GM10248 (cell line): Measurements from ENCODE around the gene CYLC1.
A peak's percentile ranks its signal among the peaks of the same experiment; 100 is the strongest.

ENCODE experiments used
- CTCF ChIA-PET: fragments of 300-600 bp; sonication (Branson Sonifier 250); formaldehyde crosslinking; extraction: SDS; loops from one replicate; lab custom pipeline; 2021; ENCODE audit warnings: antibody characterized with exemption; lab: Yijun Ruan, JAX
- POLR2A ChIA-PET: fragments of 350-650 bp; sonication (Branson Sonifier 250); formaldehyde crosslinking; extraction: SDS; loops from one replicate; lab custom pipeline; 2020; ENCODE audit warnings: antibody characterized with exemption; lab: Yijun Ruan, JAX
- DNase-seq: peaks from one replicate; pipeline ENCODE4 v3.0.0; 2012; ENCODE audit errors: extremely low spot score
- CTCF ChIP-seq: IDR thresholded peaks from 2 replicates; pipeline ENCODE4 v1.5.1; 2012; ENCODE audit warnings: mild to moderate bottlenecking, low read depth; ENCODE audit errors: extremely low read depth, missing control alignments, control extremely low read depth

Gene CYLC1

GRCh38 chrX:83860846-83861245, at the start of gene CYLC1:
CYLC1 (plus strand) TSS chrX:83861146; CDS start chrX:83861183, 37 bp downstream.
- DNase-seq = no peak
- POLR2A ChIA-PET = no interaction called here
- TF ChIP-seq CTCF = no peak
- CTCF ChIA-PET = no interaction called here

DNA sequence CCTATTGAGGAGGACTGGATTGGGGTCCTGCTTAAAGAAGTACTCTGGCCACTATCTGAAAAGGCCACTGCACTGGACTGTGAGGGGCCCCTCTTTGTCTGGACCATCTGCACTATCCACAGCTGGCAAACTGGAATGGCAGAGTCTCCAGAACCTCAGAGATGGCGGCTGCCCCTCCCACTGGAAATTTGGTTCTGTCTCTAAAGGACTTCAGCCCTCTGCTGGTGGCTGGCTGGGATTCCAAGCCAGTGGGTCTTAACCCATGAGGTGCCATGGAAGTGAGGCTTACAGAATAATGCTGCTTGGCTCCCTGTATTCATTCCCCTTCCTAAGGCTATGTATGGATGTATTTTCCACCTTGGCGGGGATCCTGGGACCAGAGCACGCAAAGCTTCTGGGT, 41.6 kb upstream of the CYLC1 start:
- no peak for DNase-seq
- ChIA-PET CTCF (no interaction called here), POLR2A (no interaction called here)
- TF ChIP-seq CTCF = no peak

DNA sequence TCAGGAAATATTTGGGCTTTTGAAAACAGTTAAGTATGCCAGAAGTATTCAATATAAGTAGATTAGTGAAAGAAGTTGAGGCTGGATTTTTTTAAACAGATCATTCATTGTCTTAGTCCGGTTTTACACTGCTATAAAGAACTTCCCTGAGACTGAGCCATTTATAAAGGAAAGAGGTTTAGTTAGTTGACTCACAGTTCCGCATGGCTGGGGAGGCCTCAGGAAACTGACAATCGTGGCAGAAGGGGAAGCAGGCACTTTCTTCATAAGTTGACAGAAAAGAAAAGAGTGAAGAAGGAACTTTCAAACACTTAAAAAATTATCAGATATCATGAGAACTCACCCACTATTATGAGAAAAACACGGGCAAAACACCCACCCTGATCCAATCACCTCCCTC, 31.1 kb upstream of the CYLC1 start:
- POLR2A ChIA-PET = no interaction called here

DNA sequence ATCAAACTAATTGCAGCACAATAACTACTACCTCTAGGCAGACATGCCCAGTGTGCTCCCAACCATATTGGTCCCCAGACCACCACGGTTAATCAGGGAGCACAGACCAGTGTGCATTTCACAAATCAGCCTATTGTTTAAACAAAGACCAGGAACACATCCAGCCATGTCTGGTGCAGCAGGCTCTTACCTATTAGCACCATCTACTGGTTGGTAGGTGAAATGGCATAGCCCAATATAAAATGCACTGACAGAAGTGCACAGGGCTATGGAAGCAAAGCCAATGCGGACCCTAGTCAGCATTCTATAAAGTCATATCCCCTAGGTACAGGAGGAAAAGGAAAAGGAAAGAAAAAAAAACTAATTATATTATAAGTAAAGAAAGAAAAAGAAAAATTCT, 15.5 kb upstream of the CYLC1 start:
- CTCF ChIA-PET = interaction anchor here (1.8 kb wide), 1 partner anchor 9 kb away, joined by 9 read pairs; no protein-coding TSS in a partner anchor
- TF ChIP-seq CTCF = peak; percentile 66
- POLR2A ChIA-PET = no interaction called here
- peak; percentile 24 for DNase-seq

More for the DNA sequence above, 31.1 kb upstream of the CYLC1 start:
- CTCF ChIA-PET = no interaction called here
- no peak for DNase-seq
- no peak for TF ChIP-seq CTCF

- POLR2A ChIA-PET = no interaction called here
- DNase-seq = no peak
- TF ChIP-seq CTCF = no peak
- CTCF ChIA-PET = no interaction called here
Measured at GRCh38 chrX:83847339-83847738, 13.6 kb upstream of the CYLC1 start.

DNA sequence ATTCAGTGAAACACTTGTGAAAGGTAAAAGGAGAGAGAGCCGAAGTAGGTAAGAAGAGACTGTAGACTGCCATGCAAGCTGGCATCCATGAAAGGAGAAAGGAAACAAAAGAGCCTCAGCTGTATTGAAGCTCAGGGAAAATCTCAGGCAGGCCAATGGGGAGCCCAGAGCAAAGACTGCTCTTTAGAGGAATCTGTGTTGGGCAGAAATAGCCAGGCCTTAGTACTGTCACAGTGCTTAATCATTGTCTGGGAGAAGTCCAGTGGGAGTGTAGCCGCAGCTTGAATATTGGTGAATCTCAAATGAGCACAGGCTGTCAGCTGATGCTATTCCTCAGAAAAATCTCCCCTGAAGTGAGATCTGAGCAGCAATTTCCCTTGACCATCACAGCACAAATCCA, 27.6 kb downstream of the CYLC1 start:
- POLR2A ChIA-PET = no interaction called here
- CTCF ChIA-PET = no interaction called here
- no peak for TF ChIP-seq CTCF
- no peak for DNase-seq

- ChIA-PET CTCF (no interaction called here), POLR2A (no interaction called here)
- DNase-seq = no peak
- no peak for TF ChIP-seq CTCF
Measured at GRCh38 chrX:83892433-83892832, 31.5 kb downstream of the CYLC1 start.
